Measurements from ENCODE around the gene SPIN2A.

- no peak for TF ChIP-seq SPI1 (IDR thresholded peaks at IDR 0.05; ENCODE audit: low read depth, low read length)
- no peak for TF ChIP-seq POLR2A (IDR thresholded peaks at IDR 0.05; ENCODE audit: low read depth, low read length)
Observed at GRCh38 chrX:57134702-57135101, 2.5 kb downstream of the SPIN2A start.

Measured in GM12891 (cell line).